HG02943 (cell line): ENCODE results near the gene SIK3.
"Not testable (repeated sequence)": the region's sequence is repeated elsewhere in the genome, so short reads cannot be mapped to it uniquely, and the experiment has no call there.

Experiments used
- ATAC-seq: cut with Tn5 transposase; IDR thresholded peaks from one replicate; pipeline ENCODE4 v1.9.1; 2021; ENCODE audit warnings: mild to moderate bottlenecking, low read depth, moderate library complexity; ENCODE audit not compliant: unreplicated experiment

Gene SIK3

DNA sequence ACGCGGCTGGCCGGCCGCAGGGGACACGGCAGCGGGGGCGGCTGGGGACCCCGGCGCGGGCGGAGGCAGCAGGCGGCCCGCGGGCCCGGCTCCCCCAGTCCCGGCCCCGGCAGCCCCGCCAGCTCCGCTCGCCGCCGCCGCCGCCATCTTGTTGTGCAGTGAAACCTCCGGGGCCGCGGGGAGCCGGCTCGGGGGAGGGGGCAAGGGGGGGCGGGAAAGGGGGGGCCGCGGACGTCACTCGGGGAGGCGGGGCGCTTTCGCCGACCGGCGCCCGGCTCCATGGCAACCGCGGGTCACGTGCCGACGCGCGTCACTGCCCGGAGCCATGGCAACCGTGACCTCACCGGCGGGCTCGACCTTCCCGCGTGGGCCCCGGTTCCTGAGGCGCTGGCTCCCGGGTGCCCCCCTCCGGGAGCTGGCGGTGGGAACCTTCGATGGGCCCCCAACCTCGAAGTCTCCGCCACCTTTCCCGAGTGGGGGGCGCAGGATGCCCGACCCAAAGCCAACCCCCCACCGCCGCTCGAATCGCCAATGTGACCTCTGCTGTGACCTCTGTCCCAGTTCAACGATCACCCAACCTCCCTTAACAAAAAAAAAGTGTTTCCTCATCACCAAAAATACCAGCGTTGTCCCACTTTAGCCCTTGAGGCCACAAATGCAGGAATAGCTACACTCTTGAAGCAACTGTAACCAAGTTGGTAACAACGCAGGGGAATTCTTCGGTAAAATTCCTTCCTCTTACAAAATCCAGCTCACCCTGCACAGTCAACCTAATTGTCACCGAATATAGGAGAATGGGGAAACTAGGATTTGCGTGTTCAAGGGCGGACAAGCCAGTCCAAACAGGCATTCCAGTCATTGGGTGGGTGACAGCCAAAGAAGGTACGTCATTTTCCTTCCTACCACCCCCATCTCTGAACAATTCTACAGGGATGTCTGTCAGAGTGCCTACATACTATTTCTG is at the start of gene SIK3:
SIK3 (minus strand) TSS at position 160 of the 964 bp plus-strand sequence; CDS start at position 147, 13 bp downstream.
- peak; percentile 71 for ATAC-seq

GRCh38 chr11:117146521-117146920 is 48.3 kb upstream of the SIK3 start:
- ATAC-seq, result no peak

GRCh38 chr11:117145393-117145761 is 47.1 kb upstream of the SIK3 start:
- no peak for ATAC-seq

DNA sequence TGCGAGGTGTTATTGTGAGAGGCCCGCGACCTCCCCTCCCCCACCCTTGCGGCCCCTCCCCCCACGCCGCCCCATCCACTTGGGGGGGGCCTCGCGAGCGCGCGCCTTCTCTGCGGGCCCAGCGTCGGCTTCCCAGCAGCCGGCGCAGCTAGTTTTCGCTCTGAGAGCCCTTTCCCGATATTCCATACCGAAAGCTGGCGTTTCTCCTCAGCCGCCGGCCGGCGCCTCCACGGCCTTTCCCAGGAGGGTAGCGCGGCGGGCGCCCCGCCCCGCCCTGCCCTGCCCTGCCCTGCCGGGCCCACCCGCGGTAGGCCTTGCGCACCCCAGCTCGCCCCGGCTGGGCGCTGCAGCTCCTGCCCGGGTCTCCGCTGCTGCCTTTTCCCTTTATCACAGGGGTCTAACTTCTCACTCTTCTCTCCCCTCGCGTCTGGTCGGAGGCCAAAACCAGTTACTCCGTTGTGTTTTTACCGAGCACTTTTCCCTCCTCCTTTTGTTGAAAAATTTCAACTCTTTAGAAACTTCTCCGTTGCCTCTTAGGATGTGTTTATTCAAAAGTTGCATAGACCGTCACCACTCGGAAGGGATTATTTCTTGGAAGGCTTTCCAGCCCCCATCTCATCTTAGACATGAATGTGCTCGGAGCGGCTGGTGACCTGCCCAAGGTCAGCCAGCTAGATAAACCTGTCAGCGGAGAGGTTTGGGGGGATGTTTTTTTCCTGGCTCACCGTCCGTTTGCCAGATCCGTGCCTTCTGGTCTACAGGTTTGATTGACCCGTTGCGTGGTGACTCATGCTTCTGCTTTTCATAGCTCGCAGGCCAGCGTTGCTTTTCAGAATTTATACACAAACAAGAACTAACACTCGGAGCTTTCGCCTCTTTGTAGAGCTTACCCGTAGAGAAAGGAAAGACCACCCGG is 46.5 kb upstream of the SIK3 start:
- ATAC-seq, result peak; percentile 56

- peak; percentile 96 for ATAC-seq
These were observed 45.7 kb upstream of the SIK3 start, which contains the start of gene PAFAH1B2 for GRCh38 chr11:117143871-117144476. TSS of gene PAFAH1B2 (plus strand) at chr11:117144287. CDS start at chr11:117152448, 8,161 bp downstream.

DNA sequence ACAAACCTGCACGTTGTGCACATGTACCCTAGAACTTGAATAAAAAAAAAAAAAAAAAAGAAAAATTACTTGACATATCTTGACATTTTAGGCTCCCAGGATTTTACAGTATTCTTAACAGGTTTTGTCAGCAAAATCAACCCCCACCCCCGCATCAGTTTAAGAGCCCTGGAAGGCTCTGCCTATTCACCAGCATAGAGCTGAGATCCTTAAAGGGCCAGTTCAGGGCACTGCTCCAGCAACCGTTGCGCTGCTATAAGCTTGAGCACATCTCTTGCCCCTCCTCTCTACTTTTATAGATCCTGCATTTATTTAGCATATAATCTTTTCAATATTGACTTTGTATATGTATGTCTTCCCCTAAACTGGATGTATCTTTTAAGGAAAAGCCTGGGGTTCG is 45.2 kb upstream of the SIK3 start:
- ATAC-seq, result no peak

DNA sequence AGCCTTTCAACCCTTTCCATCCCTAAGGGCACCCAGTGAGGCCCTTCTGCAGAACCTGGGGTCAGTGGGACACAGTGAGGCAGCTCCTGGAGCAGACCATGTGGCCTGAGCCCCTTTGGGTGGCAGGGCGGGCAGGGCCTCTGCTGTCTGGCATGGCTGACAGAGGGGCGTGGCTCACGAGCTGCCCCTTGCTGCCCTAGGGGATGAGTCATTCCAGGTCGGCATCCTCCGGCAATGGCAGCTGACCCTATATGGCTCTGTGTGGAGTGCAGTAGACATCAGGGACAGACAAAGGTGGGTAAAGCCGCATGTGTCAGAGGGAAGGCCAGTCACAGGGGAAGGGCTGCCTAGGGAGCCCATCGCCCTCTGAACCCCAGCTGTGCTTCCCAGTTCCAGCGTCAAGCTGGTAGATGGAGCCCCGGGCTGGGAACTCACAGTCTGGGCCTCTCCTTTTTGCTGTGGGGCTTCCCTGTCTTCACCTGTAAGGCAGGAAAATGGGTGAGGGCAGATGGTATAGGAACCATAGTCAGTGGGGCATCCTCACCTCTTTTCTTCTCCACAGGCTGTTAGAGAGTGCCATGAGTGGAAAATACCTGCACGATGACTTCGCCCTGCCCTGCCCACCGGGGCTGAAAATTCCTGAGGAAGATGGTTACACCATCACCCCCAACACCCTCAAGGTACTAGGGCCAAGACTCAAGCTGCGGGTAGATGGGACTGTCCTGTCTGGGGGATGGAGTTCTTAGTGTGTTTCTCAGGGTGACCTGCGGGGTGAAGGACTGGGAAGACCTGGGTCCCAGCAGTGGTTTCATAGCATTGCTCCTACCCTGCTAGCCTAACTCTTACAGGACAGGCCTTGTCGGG is 39.2 kb upstream of the SIK3 start:
- ATAC-seq, result not testable (repeated sequence)

GRCh38 chr11:117134979-117135378 is 36.8 kb upstream of the SIK3 start:
- ATAC-seq, result not testable (repeated sequence)

DNA sequence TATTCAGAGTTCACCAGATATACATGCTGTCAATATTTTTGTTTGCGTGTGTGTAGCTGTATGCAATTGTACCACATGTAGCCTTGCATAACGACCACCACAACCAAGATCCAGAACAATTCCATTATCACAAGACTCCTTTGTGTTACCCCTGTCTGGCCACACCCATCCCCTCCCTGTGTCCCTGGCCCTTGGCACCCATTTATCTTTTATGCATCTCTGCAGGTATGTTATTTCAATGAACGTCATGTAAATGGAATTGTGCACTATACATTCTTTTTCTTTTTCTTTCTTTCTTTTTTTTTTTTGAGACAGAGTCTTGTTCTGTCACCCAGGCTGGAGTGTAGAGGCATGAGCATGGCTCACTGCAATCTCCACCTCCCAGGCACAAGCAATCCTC is 36.2 kb upstream of the SIK3 start:
- no peak for ATAC-seq

DNA sequence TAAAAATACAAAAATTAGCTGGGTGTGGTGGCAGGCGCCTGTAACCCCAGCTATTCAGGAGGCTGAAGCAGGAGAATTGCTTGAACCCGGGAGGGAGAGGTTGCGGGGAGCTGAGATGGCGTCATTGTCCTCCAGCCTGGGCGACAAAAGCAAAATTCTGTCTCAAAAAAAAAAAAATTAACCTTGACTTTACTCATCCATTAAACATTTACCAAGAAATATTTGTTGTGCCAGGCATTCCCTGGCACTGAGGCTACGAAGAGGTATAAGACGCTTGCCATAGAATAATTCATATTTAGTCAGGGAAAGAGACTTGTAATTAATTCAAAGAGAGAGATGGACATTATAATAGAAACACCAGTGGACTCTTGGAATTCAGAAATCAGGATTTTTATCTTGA is 32.7 kb upstream of the SIK3 start:
- no peak for ATAC-seq

DNA sequence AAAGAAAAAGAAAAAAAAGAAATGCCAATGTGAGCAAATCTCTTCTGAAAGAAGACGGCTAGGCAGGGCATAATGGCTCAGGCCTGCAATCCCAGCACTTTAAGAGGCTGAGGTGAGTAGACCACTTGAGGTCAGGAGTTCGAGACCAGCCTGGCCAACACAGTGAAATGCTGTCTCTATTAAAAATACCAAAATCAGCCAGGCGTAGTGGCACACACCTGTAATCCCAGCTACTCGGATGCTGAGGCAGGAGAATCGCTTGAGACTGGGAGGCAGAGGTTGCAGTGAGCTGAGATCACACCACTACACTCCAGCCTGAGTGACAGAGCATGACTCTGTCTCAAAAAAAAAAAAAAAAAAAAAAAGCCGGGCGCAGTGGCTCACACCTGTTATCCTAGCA is 32.2 kb upstream of the SIK3 start:
- not testable (repeated sequence) for ATAC-seq

DNA sequence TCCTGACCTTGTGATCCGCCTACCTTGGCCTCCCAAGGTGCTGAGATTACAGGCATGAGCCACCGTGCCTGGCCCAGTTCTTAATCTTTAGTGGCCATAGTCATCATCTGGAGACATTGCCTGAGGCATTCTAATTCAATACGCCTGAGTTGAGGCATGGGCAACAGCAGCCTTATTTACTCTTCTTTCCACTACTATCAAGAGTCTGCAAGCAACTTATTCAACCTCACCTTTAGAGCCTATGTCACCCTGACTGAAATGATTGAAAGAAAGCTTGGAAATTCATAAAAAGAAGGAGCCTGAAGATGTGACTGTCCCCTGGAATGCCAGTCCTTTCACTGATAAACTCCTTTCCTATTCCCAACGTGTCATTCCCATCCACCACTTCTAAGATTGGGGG is 30.1 kb upstream of the SIK3 start:
- no peak for ATAC-seq

GRCh38 chr11:117127171-117127901 is 29.1 kb upstream of the SIK3 start:
- no peak for ATAC-seq

GRCh38 chr11:117126223-117126965 is 28.2 kb upstream of the SIK3 start:
- no peak for ATAC-seq

DNA sequence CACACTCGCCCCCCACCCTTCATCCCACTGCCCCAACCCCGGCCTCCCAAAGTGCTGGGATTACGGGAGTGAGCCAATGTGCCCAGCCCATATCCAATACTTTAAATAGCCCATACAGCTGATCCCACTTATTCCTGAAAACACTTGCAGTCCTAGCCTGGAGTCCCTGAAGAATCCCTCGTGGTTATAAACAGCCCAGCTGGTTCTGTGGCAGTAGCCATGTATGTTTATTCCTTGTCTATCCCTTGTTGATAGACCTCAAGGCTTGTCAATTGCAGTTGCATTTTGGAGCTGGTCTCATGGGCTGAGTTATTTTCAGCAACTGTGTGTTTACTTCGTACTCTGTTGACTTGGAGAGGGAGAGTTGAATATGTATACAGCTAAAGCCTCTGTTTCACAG is 24.3 kb upstream of the SIK3 start:
- no peak for ATAC-seq

DNA sequence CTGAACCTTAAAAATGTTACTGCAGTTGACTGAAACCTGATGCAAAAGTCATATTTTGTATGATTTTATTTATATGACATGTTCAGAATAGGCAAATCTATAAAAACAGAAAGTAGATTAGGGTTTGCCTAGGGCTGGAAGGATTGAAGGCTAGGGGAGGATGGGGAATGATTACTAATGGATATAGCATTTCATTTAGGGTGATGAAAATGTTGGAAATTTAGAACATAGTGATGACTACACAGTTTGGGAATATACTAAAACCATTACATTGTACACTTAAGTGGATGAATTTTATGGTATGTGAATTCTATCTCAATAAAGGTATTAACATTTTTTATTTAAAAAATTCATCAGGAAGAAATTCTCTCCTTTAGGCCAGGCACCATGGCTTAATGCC is 22.9 kb upstream of the SIK3 start:
- ATAC-seq, result no peak

- no peak for ATAC-seq
These were observed 19.5 kb upstream of the SIK3 start for GRCh38 chr11:117117681-117118080.

DNA sequence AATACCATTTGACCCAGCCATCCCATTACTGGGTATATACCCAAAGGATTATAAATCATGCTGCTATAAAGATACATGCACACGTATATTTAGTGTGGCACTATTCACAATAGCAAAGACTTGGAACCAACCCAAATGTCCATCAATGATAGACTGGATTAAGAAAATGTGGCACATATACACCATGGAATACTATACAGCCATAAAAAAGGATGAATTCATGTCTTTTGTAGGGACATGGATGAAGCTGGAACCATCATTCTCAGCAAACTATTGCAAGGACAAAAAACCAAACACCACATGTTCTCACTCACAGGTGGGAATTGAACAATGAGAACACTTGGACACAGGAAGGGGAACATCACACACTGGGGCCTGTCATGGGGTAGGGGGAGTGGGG is 14.7 kb upstream of the SIK3 start:
- ATAC-seq, result not testable (repeated sequence)
